ENCODE data around the gene CLSTN2. TPM values are rescaled to one million over a fixed set of nuclear protein-coding genes. Genes with fewer than 3 reads are reported as not detected.

The CLSTN2 gene
- total and polyA plus RNA-seq, 2 of the 8 experiments (the other 6 are each of a cell fraction or from before 2014, with no cell fraction given) = 0.39 to 0.52 TPM

- TF ChIP-seq RFX5 (IDR thresholded peaks at IDR 0.05; ENCODE audit: borderline replicate concordance, low read depth, low read length) (no peak), CBX5 (IDR thresholded peaks at IDR 0.05; ENCODE audit: low read depth, low read length) (no peak), EP300 (IDR thresholded peaks at IDR 0.05; ENCODE audit: borderline replicate concordance in 1 of 2, low read depth in 2 of 2, low read length in 2 of 2) (no peak)
These were observed 187.2 kb downstream of the CLSTN2 start (continued) for GRCh38 chr3:140122183-140122582.

Data from H1 (cell line).